Mesenchymal stem cell (in vitro differentiated cells and primary cell): Measurements from ENCODE around the gene RNF220.

Experiments used
- DNase-seq: peaks from one replicate; pipeline ENCODE4 v3.0.0-alpha.2; 2013
- H2AFZ ChIP-seq: one replicate; pipeline ENCODE4 v1.6.1; 2013; ENCODE audit warnings: low read depth, mild to moderate bottlenecking, control low read depth, inconsistent platforms, low read length, moderate library complexity
- H2AK5ac ChIP-seq: 2 replicates; pipeline ENCODE4 v1.6.1; 2013; ENCODE audit warnings: low read length, moderate library complexity, mild to moderate bottlenecking, inconsistent platforms; ENCODE audit not compliant: severe bottlenecking
- H2BK120ac ChIP-seq: one replicate; pipeline ENCODE4 v1.6.1; 2013; ENCODE audit warnings: low read depth, mild to moderate bottlenecking, inconsistent platforms, low read length, moderate library complexity
- H2BK12ac ChIP-seq, 2 experiments: one replicate each; pipeline ENCODE4 v1.6.1; 2013; ENCODE audit warnings: inconsistent platforms in 2 of 2, low read length in 2 of 2, mild to moderate bottlenecking in 2 of 2, moderate library complexity in 2 of 2, control low read depth in 1 of 2
- H2BK15ac ChIP-seq: one replicate; pipeline ENCODE4 v1.6.1; 2013; ENCODE audit warnings: mild to moderate bottlenecking, low read depth, inconsistent platforms; ENCODE audit not compliant: poor library complexity, severe bottlenecking
- H2BK5ac ChIP-seq: 2 replicates; pipeline ENCODE4 v1.6.1; 2013; ENCODE audit warnings: low read depth, mild to moderate bottlenecking, low read length, control low read depth, inconsistent platforms; ENCODE audit not compliant: poor library complexity, severe bottlenecking
- H3K14ac ChIP-seq, 2 experiments: one replicate each; pipeline ENCODE4 v1.6.1; 2013; ENCODE audit warnings: inconsistent platforms in 2 of 2, low read length in 2 of 2, control low read depth in 1 of 2, mild to moderate bottlenecking in 1 of 2, moderate library complexity in 1 of 2
- H3K18ac ChIP-seq, 2 experiments: one replicate each; pipeline ENCODE4 v1.6.1; 2013; ENCODE audit warnings: inconsistent platforms in 2 of 2, low read length in 2 of 2, control low read depth in 1 of 2, low read depth in 1 of 2, mild to moderate bottlenecking in 1 of 2
- H3K23ac ChIP-seq, 2 experiments: one replicate each; pipeline ENCODE4 v1.6.1; 2013; ENCODE audit warnings: inconsistent platforms in 2 of 2, low read length in 2 of 2, mild to moderate bottlenecking in 2 of 2, moderate library complexity in 2 of 2, control low read depth in 1 of 2
- H3K27ac ChIP-seq: 2 replicates; pipeline ENCODE4 v1.5.1; 2013; ENCODE audit warnings: mild to moderate bottlenecking, moderate library complexity, low read length, control low read depth, inconsistent platforms; ENCODE audit not compliant: poor library complexity, severe bottlenecking
- H3K27me3 ChIP-seq, 2 experiments: 2 replicates each; pipeline versions ENCODE4 v1.6.1 to v1.7.0; 2013; ENCODE audit warnings: low read length in 2 of 2, mild to moderate bottlenecking in 2 of 2, moderate library complexity in 2 of 2, control low read depth in 1 of 2, inconsistent platforms in 1 of 2; ENCODE audit not compliant: control insufficient read depth in 1 of 2, insufficient read depth in 1 of 2
- H3K36me3 ChIP-seq, 2 experiments: 2 replicates each; pipeline versions ENCODE4 v1.6.1 to v1.7.0; 2013; ENCODE audit warnings: low read length in 2 of 2, control low read depth in 1 of 2, inconsistent platforms in 1 of 2, low read depth in 1 of 2, mild to moderate bottlenecking in 1 of 2; ENCODE audit not compliant: insufficient read depth in 2 of 2, control insufficient read depth in 1 of 2
- H3K4ac ChIP-seq, 2 experiments: one replicate each; pipeline ENCODE4 v1.6.1; 2013; ENCODE audit warnings: inconsistent platforms in 2 of 2, low read length in 2 of 2, mild to moderate bottlenecking in 2 of 2, moderate library complexity in 2 of 2, control low read depth in 1 of 2, low read depth in 1 of 2
- H3K4me1 ChIP-seq: 2 replicates; pipeline ENCODE4 v1.6.1; 2013; ENCODE audit warnings: low read depth, low read length, control low read depth; ENCODE audit not compliant: control insufficient read depth, insufficient read depth
- H3K4me2 ChIP-seq: 2 replicates; pipeline ENCODE4 v1.6.1; 2013; ENCODE audit warnings: low read length, mild to moderate bottlenecking, inconsistent platforms; ENCODE audit not compliant: poor library complexity, severe bottlenecking
- H3K4me3 ChIP-seq, 2 experiments: 2 replicates each; pipeline versions ENCODE4 v1.5.1 to v1.7.0; 2013; ENCODE audit warnings: low read length in 2 of 2, mild to moderate bottlenecking in 2 of 2, control low read depth in 1 of 2, low read depth in 1 of 2; ENCODE audit not compliant: insufficient read depth in 1 of 2
- H3K79me1 ChIP-seq: replicated peaks from 2 replicates; pipeline ENCODE4 v1.6.1; 2013; ENCODE audit warnings: mild to moderate bottlenecking, control low read depth, low read length, inconsistent platforms; ENCODE audit not compliant: poor library complexity, severe bottlenecking
- H3K9ac ChIP-seq: 2 replicates; pipeline ENCODE4 v1.7.0; 2013; ENCODE audit warnings: mild to moderate bottlenecking, low read length, moderate library complexity
- H3K9me3 ChIP-seq: 2 replicates; pipeline ENCODE4 v1.7.0; 2013; ENCODE audit warnings: mild to moderate bottlenecking, low read length; ENCODE audit not compliant: control insufficient read depth
- H4K8ac ChIP-seq: one replicate; pipeline ENCODE4 v1.6.1; 2013; ENCODE audit warnings: inconsistent platforms, mild to moderate bottlenecking, low read length, moderate library complexity
- H4K91ac ChIP-seq: one replicate; pipeline ENCODE4 v1.6.1; 2013; ENCODE audit warnings: mild to moderate bottlenecking, low read length, inconsistent platforms
- WGBS: methylation state at CpG from one replicate; pipeline ENCODE4 v1.1.7; 2013; ENCODE audit warnings: mixed read lengths; 5-methylcytosine and 5-hydroxymethylcytosine counted together

Gene RNF220

DNA sequence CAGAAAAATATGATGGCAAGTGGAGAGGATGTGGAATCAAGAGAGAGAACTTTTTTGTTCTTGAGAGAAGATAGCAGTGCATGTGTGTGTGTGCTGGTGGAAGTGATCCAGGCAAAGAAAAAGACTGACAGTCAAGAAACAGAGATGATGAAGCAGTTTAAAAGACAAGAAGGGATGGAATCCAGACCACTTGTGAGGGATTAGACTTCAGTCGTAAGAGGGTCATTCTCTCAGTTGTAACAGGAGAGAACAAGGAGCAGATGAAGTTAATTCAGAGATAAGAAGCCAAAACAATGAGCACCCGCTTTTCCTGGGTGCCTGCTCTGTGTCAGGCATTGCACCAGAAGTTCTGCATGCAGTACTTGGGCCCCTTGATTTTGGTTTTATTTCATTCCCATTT, 76.6 kb downstream of the RNF220 start:
- Histone ChIP-seq H3K27ac (no peak overlapping the region), H3K9ac (no peak overlapping the region), H3K4me2 (no peak overlapping the region), H2BK12ac (no peak overlapping the region), H3K27me3 (peaks cover 16 to 46% of the 10 kb centered on the region in 2 experiments), H2AK5ac (no peak overlapping the region), H2BK5ac (no peak overlapping the region), H3K36me3 (no peaks in the 10 kb centered on the region), H3K23ac (no peak overlapping the region), H4K91ac (no peak overlapping the region), H2AFZ (no peak overlapping the region), H2BK120ac (no peak overlapping the region), H4K8ac (no peak overlapping the region), H3K9me3 (no peaks in the 10 kb centered on the region), H3K4me3 (no peak overlapping the region), H3K4me1 (peaks cover 10% of the 10 kb centered on the region), H3K14ac (no peak overlapping the region), H2BK15ac (no peak overlapping the region), H3K18ac (no peak overlapping the region), H3K79me1 (no peaks in the 10 kb centered on the region), H3K4ac (no peak overlapping the region)
- DNase-seq, result no peak
- WGBS, result 26% methylated on average over 2 of the region's 2 CpGs

DNA sequence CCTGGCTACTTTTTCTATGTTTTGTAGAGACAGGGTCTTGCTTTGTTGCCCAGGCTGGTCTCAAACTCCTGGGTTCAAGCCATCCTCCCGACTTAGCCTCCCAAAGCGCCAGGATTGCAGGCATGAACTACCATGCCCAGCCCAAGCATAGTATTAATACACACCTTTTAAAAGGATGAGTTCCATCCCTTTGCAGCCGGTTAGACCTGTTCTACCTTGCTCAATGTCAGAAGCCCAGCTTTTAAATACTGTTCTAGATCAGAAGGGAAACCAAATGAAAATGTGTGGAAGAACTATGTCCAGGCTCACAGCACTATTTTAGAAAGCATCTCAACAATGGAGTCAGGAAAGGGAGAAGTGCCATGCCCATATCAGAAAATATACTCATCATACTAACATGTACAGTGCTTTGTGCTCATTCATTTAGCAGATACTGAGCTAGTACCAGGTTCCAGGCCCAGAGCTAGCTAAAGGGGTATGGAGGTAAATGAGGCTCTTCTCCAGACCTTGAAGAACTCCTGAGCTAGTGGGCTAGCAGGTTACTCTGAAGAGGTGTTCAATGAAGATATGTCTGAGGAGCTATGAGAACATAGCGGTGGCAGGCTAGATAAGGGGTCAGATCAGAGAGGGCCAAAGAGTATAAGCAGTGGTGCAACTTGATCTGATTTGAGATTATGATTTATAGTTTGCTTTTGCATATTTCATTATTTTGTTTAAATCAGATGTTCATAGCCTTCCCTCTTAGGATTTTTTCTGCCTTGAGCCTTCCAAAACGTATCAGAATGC, 78.2 kb downstream of the RNF220 start:
- Histone ChIP-seq H3K4me3 (no peak overlapping the region), H3K36me3 (no peaks in the 10 kb centered on the region), H3K79me1 (no peaks in the 10 kb centered on the region), H3K9ac (no peak overlapping the region), H3K18ac (no peak overlapping the region), H3K23ac (no peak overlapping the region), H4K8ac (no peak overlapping the region), H3K4ac (no peak overlapping the region), H3K9me3 (no peaks in the 10 kb centered on the region), H4K91ac (no peak overlapping the region), H2BK120ac (no peak overlapping the region), H2BK5ac (no peak overlapping the region), H3K27me3 (peaks cover 14 to 42% of the 10 kb centered on the region in 2 experiments), H3K27ac (no peak overlapping the region), H3K14ac (no peak overlapping the region), H2BK15ac (no peak overlapping the region), H3K4me1 (peaks cover 10% of the 10 kb centered on the region), H2BK12ac (no peak overlapping the region), H3K4me2 (no peak overlapping the region), H2AK5ac (no peak overlapping the region), H2AFZ (no peak overlapping the region)
- whole genome bisulfite sequencing, result 94% methylated on average over 5 of the region's 5 CpGs
- no peak for DNase-seq

DNA sequence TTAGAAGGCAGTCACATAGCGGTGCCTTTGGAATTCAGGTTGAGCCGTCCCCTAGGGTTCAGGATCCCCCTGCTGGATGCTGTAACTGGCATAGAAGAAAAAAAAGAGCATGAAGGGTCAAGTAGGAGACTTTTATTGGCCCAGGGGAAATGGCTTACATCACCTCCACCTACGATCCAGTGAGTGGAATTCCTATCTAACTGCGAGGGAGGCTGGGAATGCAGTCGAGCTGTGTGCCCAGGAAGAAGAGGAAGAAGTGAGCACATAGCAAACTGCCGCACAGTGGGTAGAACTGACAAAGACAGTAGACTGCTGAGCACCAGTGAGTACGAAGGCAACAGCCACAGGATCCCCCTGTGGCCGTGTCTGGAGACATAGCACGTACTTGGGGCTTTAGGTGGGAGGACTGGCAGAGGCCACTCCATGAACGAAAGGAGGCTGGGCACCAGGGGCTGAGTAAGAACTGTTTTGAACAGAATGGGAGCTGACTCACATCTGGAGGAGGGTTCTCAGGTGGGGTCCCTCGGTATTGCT, 79.2 kb downstream of the RNF220 start:
- Histone ChIP-seq H3K18ac (peak overlapping the region in 1 of 2 experiments; percentile 13), H3K79me1 (no peaks in the 10 kb centered on the region), H3K4me2 (no peak overlapping the region), H3K9me3 (no peaks in the 10 kb centered on the region), H2BK120ac (no peak overlapping the region), H2AK5ac (no peak overlapping the region), H3K36me3 (no peaks in the 10 kb centered on the region), H3K9ac (no peak overlapping the region), H2BK15ac (no peak overlapping the region), H3K27me3 (peaks cover 14 to 39% of the 10 kb centered on the region in 2 experiments), H3K27ac (no peak overlapping the region), H2BK12ac (peak overlapping the region in 1 of 2 experiments; percentile 90), H3K23ac (no peak overlapping the region), H3K4me3 (no peak overlapping the region), H2BK5ac (no peak overlapping the region), H3K14ac (no peak overlapping the region), H4K91ac (no peak overlapping the region), H3K4me1 (peaks cover 10% of the 10 kb centered on the region), H2AFZ (no peak overlapping the region), H3K4ac (no peak overlapping the region), H4K8ac (no peak overlapping the region)
- DNase-seq, result peak; percentile 10
- WGBS, result 58% methylated on average over 10 of the region's 11 CpGs

DNA sequence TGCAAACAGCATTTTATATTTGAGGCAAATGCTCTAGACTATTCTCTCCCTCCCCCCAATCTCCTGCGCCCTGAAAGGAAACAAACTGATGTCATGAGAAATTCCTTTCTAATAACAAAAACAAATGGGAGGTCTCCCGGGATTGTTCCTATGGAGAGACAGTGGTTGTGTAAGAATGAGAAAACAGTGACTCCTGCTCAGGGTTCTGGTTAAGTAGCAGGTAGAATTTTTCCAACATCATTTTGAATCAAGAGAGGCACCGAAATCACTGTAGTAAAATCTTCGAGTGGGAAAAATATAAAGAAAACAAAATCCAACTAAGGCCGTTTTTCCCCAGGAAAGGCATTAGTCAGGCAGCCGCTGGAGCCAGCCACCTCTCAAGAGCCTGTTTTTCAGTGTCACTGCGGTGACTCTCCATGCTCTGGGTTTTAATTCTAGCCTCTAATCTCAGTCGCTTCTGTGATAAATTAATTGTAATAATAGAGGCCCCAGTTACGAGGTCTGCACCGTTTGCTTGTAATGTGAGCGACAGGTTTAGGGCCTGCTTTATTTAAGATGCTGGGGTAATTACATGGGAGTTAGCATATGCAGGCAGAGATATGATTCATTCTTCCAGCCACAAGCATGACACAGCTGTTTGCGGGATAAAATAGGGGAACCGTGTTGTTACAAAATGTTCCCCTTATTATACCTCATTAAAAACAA, 80.3 kb downstream of the RNF220 start:
- H2BK5ac ChIP-seq, result no peak overlapping the region
- no peak overlapping the region for H2AK5ac ChIP-seq
- H2BK120ac ChIP-seq, result no peak overlapping the region
- H3K4me1 ChIP-seq, result peaks cover 10% of the 10 kb centered on the region
- no peak overlapping the region for H4K91ac ChIP-seq
- H3K4me2 ChIP-seq, result peak overlapping the region; percentile 68
- no peak overlapping the region for H3K14ac ChIP-seq
- H3K18ac ChIP-seq, result no peak overlapping the region
- 8% methylated on average over 9 of the region's 13 CpGs for WGBS
- H2AFZ ChIP-seq, result no peak overlapping the region
- H2BK15ac ChIP-seq, result no peak overlapping the region
- no peak overlapping the region for H3K4ac ChIP-seq
- DNase-seq, result peak; percentile 87
- H2BK12ac ChIP-seq, result peak overlapping the region in 1 of 2 experiments; percentile 18
- H3K23ac ChIP-seq, result no peak overlapping the region
- peak overlapping the region; percentile 49 for H3K27ac ChIP-seq
- H3K9me3 ChIP-seq, result no peaks in the 10 kb centered on the region
- H3K27me3 ChIP-seq, result peaks cover 8 to 32% of the 10 kb centered on the region in 2 experiments
- no peak overlapping the region for H3K4me3 ChIP-seq
- H3K79me1 ChIP-seq, result no peaks in the 10 kb centered on the region
- H3K9ac ChIP-seq, result peak overlapping the region; percentile 59
- no peak overlapping the region for H4K8ac ChIP-seq
- no peaks in the 10 kb centered on the region for H3K36me3 ChIP-seq
